Suppressor macrophage (primary cell): ENCODE results near the gene CALB2.
"Not testable (repeated sequence)": the region's sequence is repeated elsewhere in the genome, so short reads cannot be mapped to it uniquely, and the experiment has no call there.

ENCODE experiments used
- DNase-seq, 4 experiments: peaks; one replicate each; pipeline ENCODE4 v3.0.0-alpha.2; 2020 to 2022

The CALB2 gene

DNA sequence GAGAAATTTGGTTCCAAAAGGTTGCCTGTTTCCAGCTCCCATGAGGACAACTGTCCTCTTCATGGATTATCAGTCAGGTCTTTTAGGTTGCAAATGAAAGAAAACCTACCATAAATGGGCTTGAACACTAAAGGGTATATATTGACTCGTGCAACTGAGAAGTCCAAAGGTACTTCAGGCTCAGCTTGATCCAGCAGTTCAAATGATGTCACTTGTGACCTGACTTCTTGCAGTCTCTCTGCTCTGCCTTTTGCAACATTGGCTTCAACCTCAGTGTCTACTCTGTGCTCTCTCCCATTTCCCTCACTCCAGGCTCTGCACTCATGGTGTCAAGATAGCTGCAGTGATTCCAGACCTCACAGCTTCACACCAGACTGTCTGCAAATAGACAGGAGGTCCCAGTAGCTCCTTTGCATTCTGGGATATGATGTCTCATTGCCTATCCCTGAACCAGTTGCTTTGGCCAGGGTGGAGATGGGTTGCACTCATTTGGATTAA is 5.5 kb upstream of the CALB2 start:
- DNase-seq: no peak

DNA sequence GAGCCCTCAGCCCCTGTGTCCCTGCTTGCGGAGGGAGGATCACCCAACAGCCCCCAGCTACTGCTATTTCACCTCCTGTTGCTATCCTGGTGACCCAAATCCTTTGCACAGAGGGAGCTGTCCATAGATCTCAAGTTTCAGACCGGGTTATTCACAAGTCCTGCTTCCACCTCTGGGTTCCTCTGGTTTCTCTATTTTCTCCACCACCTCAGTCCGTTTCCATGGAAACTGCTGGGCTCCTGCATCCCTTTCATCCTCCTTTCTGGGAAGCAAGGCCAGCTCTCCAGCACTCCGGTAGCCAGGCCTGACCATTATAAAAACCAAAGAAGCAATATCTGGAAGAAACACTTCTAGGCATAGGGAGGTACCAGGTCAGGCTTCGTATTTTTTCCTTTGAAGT is 4.8 kb upstream of the CALB2 start:
- no peak for DNase-seq

DNA sequence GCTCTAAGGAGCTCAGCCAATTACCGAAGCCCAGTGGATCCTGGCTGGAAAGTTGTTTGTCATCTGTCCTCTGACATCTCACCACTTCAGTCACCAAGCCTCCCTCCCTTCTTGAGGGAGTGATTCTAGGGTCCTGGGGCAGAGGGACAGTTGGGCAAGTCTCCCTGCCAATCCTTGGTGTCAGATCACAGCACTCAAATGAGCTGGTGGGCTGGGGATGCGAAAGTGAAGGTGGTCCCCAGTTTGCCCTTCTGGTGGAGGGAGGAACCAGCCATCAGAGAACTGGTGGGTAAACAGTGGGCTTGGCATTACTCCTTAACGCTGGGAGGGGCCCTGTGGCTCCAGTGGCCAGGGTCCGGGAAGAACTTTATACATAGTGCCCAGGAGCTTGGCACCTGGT is 4.4 kb upstream of the CALB2 start:
- no peak for DNase-seq

DNA sequence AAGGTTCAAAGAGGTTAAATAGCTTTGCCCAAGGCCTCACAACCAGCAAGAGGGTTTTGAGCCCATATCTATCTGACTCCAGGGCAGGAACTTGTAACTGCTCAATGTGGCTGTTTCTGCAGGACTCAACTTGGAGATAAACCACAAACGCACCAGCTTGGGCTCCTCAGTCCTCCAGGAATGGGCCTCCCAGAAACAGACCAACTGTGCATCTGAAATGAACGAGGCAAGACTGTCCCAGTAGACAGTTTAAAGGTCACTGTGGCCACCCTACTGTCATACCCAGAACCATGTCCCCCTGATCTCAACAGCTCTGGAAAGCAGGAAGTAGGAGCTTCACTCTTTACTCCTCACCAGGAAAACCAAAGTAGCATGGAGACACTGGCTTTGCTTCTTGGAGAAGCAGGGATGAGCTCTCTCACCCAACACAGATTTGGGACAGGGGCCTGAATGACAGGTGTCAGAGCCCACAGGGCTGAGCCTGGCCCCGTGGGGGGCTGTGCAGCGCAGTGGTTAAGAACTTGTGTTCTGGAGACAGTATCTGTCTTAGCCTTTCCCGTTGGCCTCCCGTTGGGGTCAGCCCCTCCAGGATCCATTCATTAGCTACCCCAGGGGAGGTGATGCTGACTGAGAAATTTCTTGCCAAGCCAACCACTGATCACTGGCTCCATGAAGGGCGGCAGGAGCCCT is 2.3 kb upstream of the CALB2 start:
- DNase-seq: no peak

DNA sequence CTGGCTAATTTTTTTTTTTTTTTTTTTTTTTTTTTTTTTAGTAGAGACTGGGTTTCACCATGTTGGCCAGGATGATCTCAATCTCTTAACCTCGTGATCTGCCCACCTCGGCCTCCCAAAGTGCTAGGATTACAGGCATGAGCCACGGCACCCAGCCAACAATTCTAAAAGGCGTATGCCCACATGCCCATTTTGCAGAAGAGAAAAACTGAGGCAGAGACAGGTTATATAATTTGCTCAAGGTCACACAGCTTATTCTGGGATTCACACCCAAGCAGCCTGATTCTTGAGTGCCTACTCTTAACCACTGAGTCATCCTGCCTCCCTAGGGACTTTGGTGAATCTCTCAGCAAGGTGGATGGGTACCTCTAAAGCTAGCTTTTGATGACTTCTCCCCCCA is 1.6 kb upstream of the CALB2 start:
- DNase-seq: not testable (repeated sequence)

DNA sequence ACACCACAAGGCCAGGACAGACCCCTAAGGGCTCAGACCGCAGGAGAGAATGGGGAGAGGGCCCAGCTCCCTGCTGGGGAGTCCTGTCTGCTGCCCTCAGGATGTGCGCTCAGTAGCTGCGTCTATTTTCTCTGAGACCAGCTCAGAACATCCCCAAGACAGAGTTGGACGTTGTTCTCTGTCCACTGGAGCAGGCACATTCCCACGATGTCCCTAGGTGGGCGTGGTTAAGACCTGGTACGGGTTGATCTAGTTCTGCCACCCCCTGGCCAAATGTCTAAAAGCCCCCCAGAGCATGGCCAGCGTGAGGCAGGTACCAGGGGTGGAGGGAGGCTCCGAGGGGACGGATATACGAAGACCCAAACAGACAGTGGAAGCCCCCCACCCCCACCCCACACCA is 842 bp upstream of the CALB2 start:
- DNase-seq: no peak

DNA sequence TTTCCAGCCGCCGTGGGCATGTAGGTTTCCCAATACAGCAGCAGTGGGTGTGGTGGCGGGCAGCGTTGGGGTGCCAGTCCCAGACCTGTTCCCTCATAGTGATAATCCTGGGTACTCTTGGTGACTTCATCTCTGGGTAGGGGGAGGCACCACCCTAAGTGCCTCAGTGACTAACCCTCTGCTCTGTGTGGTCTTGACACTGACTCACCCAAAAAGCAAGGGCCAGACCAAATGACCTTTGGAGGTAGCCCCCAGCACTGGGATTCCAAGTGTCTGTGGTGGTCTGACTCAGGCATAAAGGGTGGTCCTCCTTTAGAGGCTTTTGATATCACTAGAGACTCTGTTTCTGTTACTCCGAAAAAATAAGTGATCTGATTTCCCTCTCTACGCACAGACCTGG is 908 bp downstream of the CALB2 start:
- DNase-seq: no peak

DNA sequence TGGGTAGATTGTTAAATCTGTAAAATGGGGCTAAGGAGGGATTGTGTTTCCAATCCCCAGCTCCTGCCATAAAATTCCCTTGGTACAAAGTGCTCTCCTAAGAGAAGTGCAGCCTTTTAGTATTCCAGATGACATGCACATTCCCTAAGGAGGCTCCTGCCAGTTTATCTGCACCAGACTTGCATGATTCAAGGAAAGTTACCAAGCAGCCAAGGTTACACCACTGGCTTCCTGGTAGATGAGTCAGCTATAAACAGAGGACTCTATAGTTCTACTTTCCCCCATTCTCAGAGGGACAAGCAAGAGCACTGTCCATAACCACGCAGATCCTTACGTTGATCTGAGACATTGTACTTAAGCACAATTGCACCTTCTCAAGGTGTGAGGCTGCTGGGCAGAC is 1.9 kb downstream of the CALB2 start:
- peak in 1 of 4 experiments; percentile 4 for DNase-seq

DNA sequence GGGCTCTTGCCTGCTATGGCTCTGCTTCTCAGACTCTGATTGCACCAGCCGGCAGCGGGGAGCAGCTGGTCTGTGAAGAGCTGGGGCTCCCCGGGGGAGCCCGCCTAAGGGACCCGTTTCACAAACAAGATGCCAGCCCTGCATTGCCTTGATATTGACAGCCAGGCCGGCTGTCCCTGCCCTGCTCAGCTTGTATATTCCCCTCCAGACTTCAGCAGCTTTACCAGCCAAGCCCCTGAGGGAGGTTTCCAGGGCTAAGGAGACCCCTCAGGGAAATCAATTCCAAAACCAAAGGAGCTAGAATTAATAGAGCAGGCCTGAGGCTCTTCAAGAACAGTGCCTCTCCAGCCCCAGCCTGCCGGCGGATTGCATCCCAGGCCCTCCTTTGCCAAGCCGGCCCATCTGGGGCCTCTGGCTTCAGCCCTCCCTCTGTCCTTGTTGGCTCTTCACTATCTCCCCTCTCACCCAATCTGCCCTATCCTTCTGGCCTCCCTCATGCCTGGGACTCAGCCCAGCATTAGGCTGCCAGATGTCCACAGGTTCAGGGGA is 5.7 kb downstream of the CALB2 start:
- no peak for DNase-seq

DNA sequence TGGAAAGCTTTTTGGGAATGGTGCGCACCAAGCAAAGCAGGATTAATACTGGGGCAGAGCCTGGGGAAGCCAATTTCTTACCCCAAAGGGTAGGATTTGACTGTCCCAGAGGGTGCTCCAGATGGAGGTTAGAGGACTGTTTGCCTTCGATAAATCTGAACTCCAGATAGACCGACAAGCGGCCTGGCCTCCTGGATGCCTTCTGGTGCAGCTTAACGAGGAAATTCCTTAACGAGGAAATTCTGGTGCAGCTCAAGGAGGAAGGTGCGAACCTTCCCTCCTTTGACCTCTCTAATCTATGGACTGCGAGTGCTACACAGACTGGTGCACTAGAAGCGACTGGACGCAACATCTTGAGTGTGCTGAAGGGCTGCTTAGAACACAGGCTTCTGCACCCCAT is 6.5 kb downstream of the CALB2 start:
- no peak for DNase-seq

DNA sequence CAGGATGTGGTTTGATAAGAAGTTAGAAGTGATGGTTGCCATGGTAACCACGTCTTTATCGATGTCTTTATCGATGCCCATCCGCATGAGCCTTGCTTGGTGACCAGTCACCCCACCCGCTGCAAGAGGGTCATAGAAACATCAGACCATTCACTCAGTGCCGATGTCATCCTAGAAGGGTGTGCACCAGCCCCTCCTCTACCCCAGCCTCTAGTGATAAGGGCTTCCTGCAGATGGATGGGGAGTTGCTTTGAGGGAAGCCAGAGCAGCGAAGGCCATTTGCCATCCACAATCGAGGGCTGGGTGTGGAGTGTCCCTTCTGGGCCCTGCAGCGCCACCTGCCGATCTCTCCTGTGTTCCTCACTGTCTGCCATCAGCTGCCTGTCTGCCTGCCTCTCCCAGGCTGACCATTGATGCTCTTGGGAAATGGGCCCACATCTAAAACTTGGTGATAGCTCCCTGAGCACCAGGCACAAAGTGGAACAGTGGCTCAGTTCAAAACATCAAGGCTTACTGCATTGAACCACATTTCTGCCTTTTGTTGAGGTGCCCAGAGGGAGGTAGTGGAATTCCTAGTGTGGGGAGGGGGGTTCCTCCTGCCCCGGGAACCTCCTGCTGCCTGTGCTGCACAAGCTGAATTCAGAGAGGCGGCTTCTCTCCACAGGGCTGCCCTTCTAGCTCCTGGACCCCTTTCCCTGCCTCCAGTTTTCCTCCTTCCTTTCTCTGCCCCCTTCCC is 8.9 kb downstream of the CALB2 start:
- peak; percentile 48 to 81 (median 58) for DNase-seq

DNA sequence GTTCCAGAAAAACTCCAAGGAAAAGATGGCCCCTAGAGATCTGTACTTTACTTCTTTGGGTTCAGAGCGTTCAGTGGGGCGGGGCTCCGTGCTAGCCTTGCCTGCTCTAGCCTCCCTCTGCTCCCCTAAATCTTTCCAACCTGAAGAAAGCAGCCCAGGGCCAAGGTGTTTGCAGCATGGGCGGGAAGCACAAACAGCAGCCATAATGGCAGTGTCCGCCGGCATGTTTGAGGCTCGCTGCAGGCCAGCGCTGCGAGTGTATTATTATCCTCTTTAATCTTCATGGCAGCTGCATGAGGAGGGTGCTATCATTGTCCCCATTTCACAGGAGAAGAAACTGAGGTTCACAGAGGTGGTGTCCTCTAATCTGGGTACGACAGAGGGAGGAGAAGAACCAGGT is 10.4 kb downstream of the CALB2 start:
- no peak for DNase-seq

DNA sequence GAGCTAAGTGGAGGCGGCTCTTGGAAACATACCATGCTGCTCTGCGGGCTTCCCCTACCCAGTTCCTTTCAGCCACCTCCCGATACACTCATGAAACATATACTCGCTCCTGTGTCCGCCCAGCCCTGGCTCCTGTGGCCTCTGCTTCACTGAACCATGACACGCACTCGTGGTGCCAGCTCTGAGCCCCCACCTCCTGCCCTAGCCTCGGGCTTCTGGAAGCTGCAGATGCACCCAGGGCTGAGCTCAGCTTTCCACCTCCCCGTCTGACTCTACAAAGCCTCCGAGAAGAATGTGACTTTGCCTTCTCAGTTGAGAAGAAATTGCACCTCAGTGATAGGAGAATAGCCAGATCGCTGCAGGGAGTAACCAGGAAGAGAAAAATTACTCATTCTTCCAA is 11.0 kb downstream of the CALB2 start:
- DNase-seq: no peak

DNA sequence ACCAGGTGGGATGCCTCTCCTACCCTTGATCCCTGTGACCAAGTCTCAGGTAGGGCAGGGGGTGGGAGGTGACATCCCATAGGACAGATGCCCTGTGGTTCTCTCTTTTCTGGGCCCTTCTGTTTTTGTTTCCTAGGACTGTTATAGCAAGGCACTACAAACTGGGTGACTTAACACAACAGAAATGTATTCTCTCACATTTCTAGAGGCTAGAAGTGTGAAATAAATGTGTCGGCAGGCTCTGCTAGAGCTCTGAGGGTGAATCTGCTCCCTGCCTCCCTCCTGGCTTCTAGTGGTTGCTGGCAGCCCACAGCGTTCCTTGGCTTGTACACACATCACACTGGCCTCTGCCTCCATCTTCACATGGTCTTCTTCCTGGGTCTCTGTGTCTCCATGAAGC is 12.7 kb downstream of the CALB2 start:
- no peak for DNase-seq

DNA sequence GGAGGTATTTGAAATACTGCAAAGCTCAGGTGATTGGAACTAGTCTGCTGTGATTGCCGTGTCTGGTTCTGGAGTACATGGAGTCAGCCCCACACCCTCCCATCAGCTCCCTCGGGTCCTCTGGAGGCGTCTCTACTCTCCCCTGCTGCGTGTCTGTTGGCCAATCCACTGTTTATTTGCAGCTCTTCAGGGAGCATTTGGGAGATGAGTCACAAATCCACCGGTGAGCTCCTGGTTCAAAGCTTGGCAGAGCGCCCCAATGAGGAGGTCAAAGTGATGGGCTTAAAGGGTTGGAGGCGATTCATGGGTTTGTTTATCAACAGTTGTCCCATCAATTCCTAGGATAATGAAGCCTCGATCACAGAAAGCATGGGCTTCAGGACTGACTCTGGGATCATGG is 14.6 kb downstream of the CALB2 start:
- DNase-seq: no peak

DNA sequence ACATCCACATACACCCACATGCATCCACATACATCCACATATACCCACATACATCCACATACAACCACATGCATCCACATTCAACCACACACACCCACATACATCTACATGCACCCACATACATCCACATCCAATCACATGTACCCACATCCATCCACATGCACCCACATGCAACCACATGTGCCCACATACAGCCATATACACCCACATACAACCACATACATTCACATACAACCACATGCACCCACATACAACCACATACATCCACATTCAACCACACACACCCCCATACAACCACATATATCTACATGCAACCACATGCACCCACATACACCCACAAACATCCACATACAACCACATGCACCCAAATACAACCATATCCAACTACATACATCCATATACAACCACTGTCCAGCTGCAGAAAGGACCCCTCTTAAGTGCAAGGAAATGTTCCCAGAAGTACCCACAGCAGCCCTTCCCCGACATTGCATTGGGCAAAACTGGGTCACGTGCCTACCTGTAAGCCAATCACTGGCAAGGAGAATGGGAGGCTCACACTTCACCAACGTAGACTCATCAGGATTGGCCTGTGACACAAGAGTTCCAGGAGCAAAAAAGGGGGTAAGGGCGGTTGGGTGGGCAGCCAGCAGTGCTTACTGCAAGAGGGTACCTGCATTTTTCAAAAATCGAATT is 18.1 kb downstream of the CALB2 start:
- no peak for DNase-seq

DNA sequence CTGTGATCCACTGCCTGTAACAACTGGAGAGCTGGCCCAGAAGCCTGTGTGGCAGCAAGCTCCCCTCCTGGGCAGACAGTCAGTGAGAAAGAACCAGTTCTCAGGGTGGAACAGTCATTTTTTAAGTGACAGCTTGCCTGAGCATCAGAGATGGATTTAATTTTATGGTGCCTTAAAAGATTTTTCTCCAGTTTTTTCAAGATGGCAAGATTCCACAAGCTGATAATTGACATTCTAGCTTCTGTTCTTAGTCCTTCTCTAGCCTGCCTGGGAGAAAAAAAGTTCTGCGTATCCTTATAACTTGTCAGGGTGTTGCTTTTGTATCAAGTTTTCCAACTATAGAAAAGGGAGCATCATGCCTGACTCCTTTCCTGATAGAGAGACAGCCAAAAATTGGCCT is 21.2 kb downstream of the CALB2 start:
- no peak for DNase-seq

DNA sequence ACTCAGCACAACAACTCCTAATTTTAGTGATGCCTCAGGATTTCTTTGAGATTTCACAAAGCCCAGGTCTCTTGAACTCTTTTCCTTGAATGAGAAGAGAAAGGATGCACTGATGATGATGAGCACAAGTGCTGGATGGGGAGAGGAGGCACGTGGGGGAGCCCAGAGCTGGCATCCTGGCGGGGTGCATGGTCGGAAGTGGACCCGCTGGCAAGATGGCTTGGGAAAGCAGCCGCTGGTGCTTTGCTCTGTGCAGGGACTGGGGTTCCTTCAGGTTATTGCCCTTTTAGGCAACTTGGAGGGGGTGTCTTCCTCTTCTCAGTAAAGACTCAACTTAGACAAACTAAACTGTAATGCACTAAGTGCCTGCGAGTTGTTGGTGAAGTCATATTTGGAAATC is 22.3 kb downstream of the CALB2 start:
- no peak for DNase-seq

DNA sequence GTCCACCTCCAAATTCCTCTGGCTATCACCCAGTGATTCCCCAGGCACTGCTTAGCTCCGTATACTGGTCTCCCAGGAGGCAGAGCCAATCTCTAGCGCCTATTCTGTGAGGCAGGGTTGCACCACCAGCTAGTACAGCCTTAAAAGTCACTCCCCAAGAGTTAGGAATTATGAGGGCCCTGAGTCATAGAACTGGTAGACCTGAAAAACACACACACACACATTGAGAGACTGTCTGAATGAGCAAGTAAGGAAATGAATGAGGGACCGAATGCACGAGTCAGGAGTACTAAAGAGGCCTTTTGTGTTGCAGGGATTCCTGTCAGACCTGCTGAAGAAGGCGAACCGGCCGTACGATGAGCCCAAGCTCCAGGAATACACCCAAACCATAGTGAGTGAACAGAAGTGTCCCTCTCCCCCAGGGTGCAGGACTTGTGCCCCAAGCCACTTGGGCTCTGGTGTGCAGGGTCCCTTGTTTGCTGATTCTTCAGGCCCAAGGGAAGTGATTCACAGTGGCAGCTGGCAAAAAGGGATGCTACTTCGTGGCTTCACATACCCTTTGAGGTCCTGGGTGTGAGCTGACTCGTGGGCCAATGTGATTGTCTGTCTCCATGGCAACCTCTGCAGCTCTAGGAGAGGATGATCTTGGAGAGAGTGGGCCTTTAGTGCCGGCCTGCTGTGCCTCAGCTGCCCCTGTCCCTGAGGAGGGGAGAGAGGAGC is 24.7 kb downstream of the CALB2 start:
- DNase-seq: peak in 1 of 4 experiments; percentile 2

DNA sequence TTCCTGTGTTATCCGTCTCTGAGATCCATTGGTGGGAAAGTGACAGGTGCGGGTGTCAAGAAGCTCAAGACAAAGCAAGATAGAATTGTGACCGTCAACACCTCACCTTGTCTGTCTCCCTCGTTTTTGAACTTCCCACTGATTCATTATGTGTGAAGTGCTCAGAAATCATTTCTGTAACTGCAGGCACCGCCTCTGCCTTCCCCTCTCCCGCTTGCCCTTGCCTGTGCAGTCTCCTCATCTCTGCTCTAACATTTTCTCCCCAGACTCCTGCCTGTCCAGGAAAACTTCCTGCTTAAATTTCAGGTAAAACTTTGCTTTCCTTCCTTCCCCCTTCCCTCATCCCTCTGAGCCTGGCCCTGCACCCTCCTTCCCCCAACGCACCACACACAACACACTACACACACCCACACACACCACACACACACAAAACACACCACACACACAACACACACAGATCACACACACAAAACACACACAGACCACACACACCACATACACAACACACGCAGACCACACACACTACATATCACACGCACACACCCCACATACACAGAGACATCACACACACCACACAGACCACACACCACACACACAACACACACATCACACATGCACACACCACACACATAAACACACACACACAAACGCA is 25.7 kb downstream of the CALB2 start:
- no peak for DNase-seq

DNA sequence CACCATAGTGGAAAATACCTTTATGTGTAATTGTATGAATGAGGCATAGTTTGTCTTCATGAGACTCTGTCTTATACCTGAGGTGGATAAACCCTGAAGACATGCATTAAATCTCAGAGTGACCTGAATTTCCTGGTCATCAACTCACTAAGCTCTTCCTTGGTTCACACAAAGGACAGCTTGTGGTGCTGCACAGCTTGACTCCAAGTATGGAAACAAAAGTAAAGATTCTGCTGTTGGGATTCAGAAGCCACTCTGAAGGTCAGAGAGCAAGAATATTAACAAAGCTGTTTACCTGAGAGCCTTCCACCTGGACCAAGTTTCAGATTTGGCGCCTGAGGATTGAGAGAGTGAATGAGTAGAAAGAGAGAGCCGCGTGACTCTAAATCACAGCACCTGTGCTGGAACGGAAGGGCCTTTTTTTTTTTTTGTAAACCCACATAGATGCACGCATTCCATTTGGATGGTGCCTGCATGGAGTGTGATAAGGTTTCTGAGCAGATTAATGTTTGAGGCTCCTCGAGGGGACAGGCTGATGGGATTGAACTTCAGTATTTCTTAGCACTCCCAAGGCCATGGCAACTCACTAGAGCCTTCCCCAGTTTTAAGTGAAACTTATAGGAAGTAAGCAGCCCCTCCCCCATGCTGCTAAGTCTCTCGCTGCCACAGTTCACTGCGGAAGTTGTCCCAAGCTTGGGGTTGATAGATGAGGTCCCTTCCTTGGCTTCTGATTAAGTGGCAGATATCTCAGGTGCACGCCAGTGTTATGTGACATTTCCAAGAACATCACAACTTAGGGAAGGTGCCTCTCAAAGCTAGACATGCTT is 28.7 kb downstream of the CALB2 start:
- peak in 3 of 4 experiments; percentile 9 to 27 (median 17) for DNase-seq
